ENCODE measurements around the gene INHBE.

Gene INHBE

DNA sequence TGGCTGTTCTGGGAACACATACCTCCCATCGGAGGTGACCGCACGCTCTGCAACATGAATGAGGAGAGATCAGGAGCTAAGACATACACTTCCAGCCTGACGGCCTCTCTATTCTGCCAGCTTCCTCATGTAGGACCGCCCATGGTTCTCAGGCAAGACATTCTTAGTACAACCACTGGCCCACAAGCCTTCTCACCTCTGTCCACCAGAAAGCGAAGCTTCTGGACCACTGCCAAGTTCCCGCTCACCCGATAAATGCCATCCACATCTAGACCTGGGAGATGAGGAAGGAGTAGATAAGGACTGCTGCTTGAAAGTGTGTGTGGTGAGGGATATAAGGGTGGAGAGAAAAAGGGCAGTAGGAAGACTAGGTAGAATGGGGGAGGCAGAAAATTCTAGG lies 19.3 kb downstream of the INHBE start:
- Histone ChIP-seq H3K9me3 (replicated peaks in 1 of 11) (no peaks in the 10 kb centered on the region), H3K27me3 (no peaks in the 10 kb centered on the region; a peak in 3 of 22 replicates), H3K27ac (no peak overlapping the region), H3K4me1 (peaks cover 43 to 85% (median 49%) of the 10 kb centered on the region in 10 experiments), H3K36me3 (peaks cover 24 to 66% (median 61%) of the 10 kb centered on the region in 11 experiments; a peak in 19 of 22 replicates), H3K9ac (peak overlapping the region in 4 of 11 experiments; percentile 82 to 91 (median 86); a peak in 4 of 22 replicates), H4K20me1 (peaks cover 0 to 66% (median 18%) of the 10 kb centered on the region in 11 experiments; a peak in 11 of 22 replicates), H3K4me3 (peak overlapping the region in 3 of 10 experiments; percentile 77 to 88 (median 86); a peak in 4 of 20 replicates), H3K4me2 (peak overlapping the region in 8 of 11 experiments; percentile 21 to 100 (median 98); a peak in 12 of 22 replicates)
- no peak for TF ChIP-seq Cebpa-rat (IDR thresholded peaks at IDR 0.05)

DNA sequence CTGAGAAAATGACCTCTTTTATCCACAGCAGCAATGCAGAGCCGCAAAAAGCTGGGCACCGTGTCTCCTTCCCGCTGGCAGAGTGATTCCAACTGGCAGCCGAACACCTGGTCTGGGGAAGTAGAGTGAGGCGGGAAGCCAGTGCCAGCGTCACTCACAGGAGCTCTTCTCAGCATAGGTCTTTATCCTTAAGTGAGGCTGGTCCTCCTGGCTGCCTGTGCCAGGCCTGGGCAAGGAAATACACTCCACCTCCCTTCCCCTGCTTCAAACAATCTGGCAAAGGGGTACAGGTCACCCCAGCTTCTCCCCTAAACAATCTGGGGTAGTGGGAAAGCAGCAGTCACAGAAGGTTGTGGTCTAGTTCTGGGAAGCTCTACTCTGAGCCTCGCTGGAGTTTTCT lies 19.8 kb downstream of the INHBE start:
- Histone ChIP-seq H3K4me3 (peak overlapping the region in 4 of 10 experiments; percentile 76 to 88 (median 82); a peak in 6 of 20 replicates), H3K27me3 (no peaks in the 10 kb centered on the region; a peak in 3 of 22 replicates), H3K9me3 (replicated peaks in 1 of 11) (no peaks in the 10 kb centered on the region), H3K27ac (no peak overlapping the region), H3K4me1 (peaks cover 47 to 85% (median 52%) of the 10 kb centered on the region in 10 experiments), H3K9ac (peak overlapping the region in 4 of 11 experiments; percentile 82 to 91 (median 86); a peak in 4 of 22 replicates), H3K4me2 (peak overlapping the region; percentile 21 to 100 (median 99); a peak in 15 of 22 replicates), H4K20me1 (peaks cover 0 to 62% (median 18%) of the 10 kb centered on the region in 11 experiments; a peak in 10 of 22 replicates), H3K36me3 (peaks cover 24 to 62% (median 56%) of the 10 kb centered on the region in 11 experiments; a peak in 19 of 22 replicates)
- no peak for TF ChIP-seq Cebpa-rat (IDR thresholded peaks at IDR 0.05)

DNA sequence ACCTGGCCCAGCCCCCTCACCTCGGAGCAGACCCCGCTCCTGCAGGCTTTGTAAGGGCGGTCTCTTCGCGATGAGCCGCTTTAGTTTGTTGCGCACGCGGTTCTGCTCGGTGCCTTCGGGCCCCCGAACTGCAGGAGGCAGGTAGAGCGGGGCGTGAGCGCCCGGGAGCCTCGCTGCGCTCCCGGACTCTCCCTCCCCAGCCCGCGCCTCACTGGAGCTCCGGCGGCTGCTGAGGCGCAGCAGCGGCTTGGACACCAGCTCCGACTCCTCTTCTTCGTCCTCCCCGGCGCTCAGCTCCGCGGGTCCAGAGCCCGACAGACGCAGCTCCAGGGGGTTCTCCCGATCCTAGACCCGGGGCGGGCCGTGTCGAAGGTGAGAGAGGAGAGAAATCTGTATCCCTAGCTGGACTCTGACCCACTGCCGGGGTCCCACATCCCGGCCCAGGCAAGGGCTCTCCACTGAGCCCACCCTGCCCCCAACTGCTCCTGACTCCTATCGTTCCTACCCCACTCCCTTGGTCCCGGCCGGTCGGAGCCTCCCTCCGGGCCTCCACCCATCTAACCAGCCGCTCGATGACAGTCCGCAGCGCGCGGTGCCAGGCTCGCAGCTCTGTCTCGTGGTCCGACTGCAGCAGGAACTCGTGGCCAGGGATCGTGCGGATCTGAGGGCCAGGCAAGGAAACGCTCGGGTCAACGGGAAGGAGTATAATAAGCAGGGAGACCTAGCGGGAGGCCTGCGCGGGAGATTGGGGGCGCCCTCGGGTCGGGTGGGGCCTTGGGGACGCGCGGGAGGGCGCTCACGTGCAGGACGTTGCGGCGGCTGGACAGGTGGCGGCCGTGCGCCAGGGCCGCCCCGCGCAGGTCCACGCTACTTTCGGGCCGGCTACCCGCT lies 20.4 kb downstream of the INHBE start:
- no peak for TF ChIP-seq Cebpa-rat (IDR thresholded peaks at IDR 0.05)

DNA sequence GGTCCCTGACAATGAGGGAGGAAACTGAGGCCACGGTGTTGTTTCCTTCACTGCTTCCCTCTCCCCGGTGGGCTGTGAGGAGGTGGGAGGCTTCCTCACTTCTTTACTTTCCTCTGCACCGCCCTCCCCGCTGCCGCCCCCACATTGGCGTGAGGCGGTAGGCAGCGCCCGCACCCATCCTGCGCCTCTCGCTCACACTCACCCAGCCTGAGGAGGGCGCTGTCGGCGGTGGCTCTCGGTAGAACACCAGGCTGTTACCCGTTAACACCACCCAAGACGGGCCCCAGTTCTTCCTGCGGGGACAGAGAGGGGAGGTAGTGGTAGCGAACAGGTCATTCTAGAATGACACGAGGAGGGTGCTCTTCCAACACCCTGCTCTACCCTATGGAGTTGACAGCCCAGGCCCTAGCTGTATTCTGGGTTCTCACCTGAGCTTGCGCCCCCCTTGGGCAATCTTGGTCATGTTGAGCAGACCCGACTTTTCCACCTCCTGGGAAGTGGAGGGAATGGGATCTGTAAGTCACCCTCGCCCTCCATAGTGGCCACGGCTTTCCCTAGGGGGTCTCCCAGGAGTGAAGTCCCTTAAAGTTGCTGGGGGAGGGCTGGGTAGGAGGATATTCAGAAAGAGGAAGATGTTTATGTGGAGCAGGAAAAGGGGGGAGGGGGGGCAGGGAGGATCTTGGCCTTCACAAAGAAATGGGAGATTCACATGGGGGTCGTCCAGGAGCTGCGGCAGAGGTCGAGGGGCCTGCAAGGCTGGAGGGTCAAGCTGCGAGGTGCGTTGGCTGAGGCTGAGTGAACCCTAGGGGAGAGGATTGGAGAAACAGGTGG lies 21.3 kb downstream of the INHBE start:
- Histone ChIP-seq H3K9ac (peak overlapping the region; percentile 80 to 91 (median 83)), H3K36me3 (peaks cover 17 to 46% (median 41%) of the 10 kb centered on the region in 11 experiments; a peak in 19 of 22 replicates), H3K4me1 (peaks cover 58 to 85% (median 65%) of the 10 kb centered on the region in 10 experiments), H3K4me2 (peak overlapping the region; percentile 97 to 100 (median 99)), H3K9me3 (replicated peaks in 1 of 11) (no peaks in the 10 kb centered on the region), H3K27me3 (no peaks in the 10 kb centered on the region; a peak in 3 of 22 replicates), H3K27ac (peak overlapping the region; percentile 76 to 92 (median 84)), H4K20me1 (peaks cover 0 to 47% (median 18%) of the 10 kb centered on the region in 11 experiments; a peak in 10 of 22 replicates), H3K4me3 (peak overlapping the region; percentile 56 to 88 (median 74))
- no peak for TF ChIP-seq Cebpa-rat (IDR thresholded peaks at IDR 0.05)

More for the DNA sequence above, 20.4 kb downstream of the INHBE start:
- peak overlapping the region; percentile 56 to 88 (median 74) for H3K4me3 ChIP-seq
- peak overlapping the region; percentile 97 to 100 (median 99) for H3K4me2 ChIP-seq
- H3K27ac ChIP-seq, result peak overlapping the region; percentile 76 to 92 (median 84); a peak in 18 of 22 replicates
- no peaks in the 10 kb centered on the region for H3K9me3 ChIP-seq (replicated peaks in 1 of 11)
- H3K27me3 ChIP-seq, result no peaks in the 10 kb centered on the region; a peak in 3 of 22 replicates
- peaks cover 53 to 85% (median 58%) of the 10 kb centered on the region in 10 experiments for H3K4me1 ChIP-seq
- H3K9ac ChIP-seq, result peak overlapping the region; percentile 80 to 91 (median 83); a peak in 21 of 22 replicates
- H3K36me3 ChIP-seq, result peaks cover 21 to 55% (median 50%) of the 10 kb centered on the region in 11 experiments; a peak in 19 of 22 replicates
- peaks cover 0 to 55% (median 18%) of the 10 kb centered on the region in 11 experiments; a peak in 10 of 22 replicates for H4K20me1 ChIP-seq

DNA sequence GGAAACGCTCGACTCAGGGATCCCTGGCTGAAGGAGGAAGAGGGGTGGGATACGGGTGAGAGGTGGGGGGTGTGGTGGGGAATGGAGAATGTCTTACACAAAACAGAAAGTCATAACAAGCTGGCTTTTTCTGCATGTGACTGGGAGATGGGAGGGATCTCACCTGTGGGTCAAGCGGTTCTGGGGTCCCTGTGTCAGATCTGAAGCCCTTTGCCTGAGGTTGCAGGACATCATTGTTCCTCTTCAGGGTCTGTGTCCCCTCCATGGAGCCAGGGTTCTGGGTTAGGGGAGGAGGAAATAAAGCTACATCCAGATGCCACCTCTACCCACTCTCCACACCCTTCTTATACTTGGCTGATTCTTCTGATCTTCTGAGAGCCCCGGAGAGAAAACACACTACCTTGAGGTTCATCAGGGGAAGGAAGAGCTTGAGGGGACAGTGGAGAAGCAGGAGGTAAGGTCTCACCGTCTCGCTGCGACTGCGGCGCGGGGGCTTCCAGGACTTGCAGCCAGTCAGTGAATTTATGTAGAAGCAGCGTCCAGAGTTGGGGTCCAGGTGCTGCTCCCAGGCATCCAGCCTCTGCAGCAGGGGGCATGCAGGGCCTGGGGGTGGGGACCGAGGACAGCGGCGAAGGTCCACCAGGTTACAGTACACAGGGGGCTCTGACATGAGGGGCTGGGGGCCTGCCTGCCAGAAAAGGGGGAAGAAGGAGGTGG lies 22.0 kb downstream of the INHBE start:
- no peak for TF ChIP-seq Cebpa-rat (IDR thresholded peaks at IDR 0.05)
- H3K4me1 ChIP-seq, result peaks cover 58 to 84% (median 68%) of the 10 kb centered on the region in 10 experiments
- H3K4me3 ChIP-seq, result peak overlapping the region; percentile 56 to 88 (median 74)
- no peaks in the 10 kb centered on the region; a peak in 3 of 22 replicates for H3K27me3 ChIP-seq
- peak overlapping the region; percentile 80 to 91 (median 83) for H3K9ac ChIP-seq
- peak overlapping the region; percentile 97 to 100 (median 99) for H3K4me2 ChIP-seq
- H4K20me1 ChIP-seq, result peaks cover 0 to 39% (median 14%) of the 10 kb centered on the region in 11 experiments; a peak in 10 of 22 replicates
- no peaks in the 10 kb centered on the region for H3K9me3 ChIP-seq (replicated peaks in 1 of 11)
- peaks cover 17 to 39% (median 34%) of the 10 kb centered on the region in 11 experiments; a peak in 19 of 22 replicates for H3K36me3 ChIP-seq
- H3K27ac ChIP-seq, result peak overlapping the region; percentile 76 to 92 (median 84)

DNA sequence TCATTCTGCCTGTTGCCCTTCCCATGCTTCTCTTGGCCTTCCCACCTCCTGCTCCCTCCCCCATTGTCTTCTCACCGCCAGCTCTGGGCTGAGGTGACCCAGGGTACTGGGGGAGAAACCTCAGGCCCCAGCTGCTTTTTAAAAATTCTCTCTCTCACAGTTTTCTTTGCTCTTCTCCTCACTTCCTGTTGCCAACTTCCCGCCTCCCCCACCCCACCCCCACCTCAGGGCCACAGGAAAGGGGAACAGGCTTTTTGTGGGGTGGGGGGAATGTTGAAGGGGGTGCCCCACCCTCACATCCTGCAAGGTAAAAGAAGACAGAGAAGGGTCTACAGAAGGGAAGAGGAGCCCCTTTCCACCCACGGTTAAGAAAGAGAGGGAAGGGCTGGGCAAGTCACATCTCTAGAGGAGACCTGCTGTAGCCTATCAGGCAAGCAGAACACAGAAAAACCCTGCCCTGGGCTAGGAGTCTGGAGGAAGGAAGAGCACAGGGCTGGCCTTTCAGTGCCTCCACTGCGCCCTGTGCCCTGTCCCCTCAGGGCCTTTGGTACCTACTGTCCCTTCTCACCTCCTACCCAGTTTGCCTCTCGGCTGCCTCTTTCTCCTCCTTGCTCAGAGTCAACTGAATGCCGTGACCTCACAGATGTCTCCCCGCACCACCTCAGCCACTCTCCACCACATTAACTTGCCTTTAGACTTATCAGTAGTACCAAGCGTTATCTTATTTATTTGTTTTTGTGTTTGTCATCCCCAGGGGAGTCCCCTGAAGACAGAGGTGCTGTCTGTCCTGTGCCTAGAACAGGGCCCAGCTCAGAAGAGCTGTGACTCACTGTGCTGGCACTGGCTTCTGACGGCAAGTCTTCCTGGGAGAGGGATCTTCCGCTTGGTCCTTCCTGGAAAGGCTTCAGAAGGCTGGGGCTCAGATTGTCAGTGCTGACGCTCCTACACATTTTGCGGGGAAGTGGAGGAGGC lies 22.9 kb downstream of the INHBE start:
- Histone ChIP-seq H3K36me3 (peaks cover 13 to 30% (median 25%) of the 10 kb centered on the region in 11 experiments; a peak in 19 of 22 replicates), H3K27ac (peak overlapping the region; percentile 76 to 92 (median 84)), H3K4me3 (peak overlapping the region; percentile 56 to 88 (median 74)), H4K20me1 (peaks cover 0 to 30% (median 10%) of the 10 kb centered on the region in 11 experiments; a peak in 10 of 22 replicates), H3K4me2 (peak overlapping the region; percentile 97 to 100 (median 99)), H3K9ac (peak overlapping the region; percentile 80 to 91 (median 83)), H3K9me3 (replicated peaks in 1 of 11) (no peaks in the 10 kb centered on the region), H3K27me3 (no peaks in the 10 kb centered on the region; a peak in 3 of 22 replicates), H3K4me1 (peaks cover 58 to 76% (median 66%) of the 10 kb centered on the region in 10 experiments)
- no peak for TF ChIP-seq Cebpa-rat (IDR thresholded peaks at IDR 0.05)

DNA sequence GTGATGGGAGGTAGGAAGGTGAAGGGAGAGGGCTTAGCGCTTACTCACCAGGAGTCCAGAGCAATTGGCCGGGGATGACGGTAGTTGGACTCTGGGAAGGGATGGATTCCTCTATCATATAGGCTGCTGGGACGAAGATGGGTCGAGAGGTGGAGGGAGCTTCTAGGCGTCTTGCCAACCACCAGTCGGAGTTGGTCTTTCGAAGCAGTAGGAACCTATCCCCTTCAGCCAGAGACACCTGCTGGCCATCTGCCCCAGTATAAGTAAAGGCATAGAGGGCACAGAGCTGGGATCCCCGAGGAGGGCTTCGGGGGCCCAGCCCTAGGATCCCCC lies 23.9 kb downstream of the INHBE start:
- peak overlapping the region in 8 of 10 experiments; percentile 6 to 88 (median 58); a peak in 10 of 20 replicates for H3K4me3 ChIP-seq
- H3K27me3 ChIP-seq, result no peaks in the 10 kb centered on the region; a peak in 3 of 22 replicates
- H3K4me2 ChIP-seq, result peak overlapping the region; percentile 97 to 100 (median 99)
- H3K36me3 ChIP-seq, result peaks cover 9 to 20% (median 15%) of the 10 kb centered on the region in 11 experiments; a peak in 19 of 22 replicates
- H4K20me1 ChIP-seq, result peaks cover 0 to 20% (median 7%) of the 10 kb centered on the region in 11 experiments; a peak in 9 of 22 replicates
- H3K27ac ChIP-seq, result peak overlapping the region; percentile 76 to 92 (median 84)
- no peaks in the 10 kb centered on the region for H3K9me3 ChIP-seq (replicated peaks in 1 of 11)
- TF ChIP-seq Cebpa-rat (IDR thresholded peaks at IDR 0.05), result no peak
- peaks cover 55 to 70% (median 60%) of the 10 kb centered on the region in 10 experiments for H3K4me1 ChIP-seq
- peak overlapping the region in 10 of 11 experiments; percentile 43 to 91 (median 73); a peak in 13 of 22 replicates for H3K9ac ChIP-seq
